NCI-H1930 (cell line): Measurements from ENCODE around the gene CLEC16A.

Source experiments
- DNase-seq, 2 experiments: peaks; one replicate each; lab custom pipeline; 2025; lab: John Stamatoyannopoulos, UW

CLEC16A gene

GRCh38 chr16:11225677-11226549 is 281.5 kb downstream of the CLEC16A start:
- DNase-seq, result no peak

- no peak for DNase-seq
Measured at GRCh38 chr16:11229432-11229831, 285.1 kb downstream of the CLEC16A start.

GRCh38 chr16:11229906-11230305 is 285.5 kb downstream of the CLEC16A start:
- no peak for DNase-seq

GRCh38 chr16:11231367-11231970 is 287.1 kb downstream of the CLEC16A start:
- no peak for DNase-seq
